Keratinocyte (primary cell): Measurements from ENCODE around the gene SPDYA. TPM values are rescaled to one million over a fixed set of nuclear protein-coding genes. Genes with fewer than 3 reads are reported as not detected.

ENCODE experiments used
- DNase-seq: peaks from one replicate; pipeline ENCODE4 v3.0.0-alpha.2; 2011; ENCODE audit warnings: low read depth, missing footprints, low spot score
- FAIRE-seq: peaks from 2 replicates; lab custom pipeline; 2011; peaks lifted over from hg19 to GRCh38; lab: Jason Lieb, UNC
- H2AFZ ChIP-seq: 2 replicates; pipeline ENCODE4 v1.6.0; 2012; ENCODE audit warnings: low read length, control low read depth, inconsistent platforms; ENCODE audit not compliant: control insufficient read depth
- H3K27ac ChIP-seq: 2 replicates; pipeline ENCODE4 v1.5.1; 2011; ENCODE audit warnings: low read length; ENCODE audit not compliant: control insufficient read depth, insufficient read depth
- H3K27me3 ChIP-seq: 3 replicates; pipeline ENCODE4 v1.6.0; 2011; ENCODE audit warnings: low read length; ENCODE audit not compliant: control insufficient read depth, insufficient read depth; ENCODE audit errors: extremely low read depth
- H3K36me3 ChIP-seq, 2 experiments: 2 replicates in 1 of 2; 3 replicates in 1 of 2; pipeline ENCODE4 v1.5.1; 2011; ENCODE audit warnings: low read length in 2 of 2, mild to moderate bottlenecking in 1 of 2; ENCODE audit not compliant: control insufficient read depth in 2 of 2, insufficient read depth in 2 of 2; ENCODE audit errors: extremely low read depth in 1 of 2
- H3K4me1 ChIP-seq: 3 replicates; pipeline ENCODE4 v1.5.1; 2011; ENCODE audit warnings: low read length; ENCODE audit not compliant: control insufficient read depth, insufficient read depth; ENCODE audit errors: extremely low read depth
- H3K4me2 ChIP-seq: 3 replicates; pipeline ENCODE4 v1.6.0; 2011; ENCODE audit warnings: low read depth, low read length; ENCODE audit not compliant: control insufficient read depth, insufficient read depth; ENCODE audit errors: extremely low read depth
- H3K4me3 ChIP-seq, 3 experiments: fragments of 200-600 bp in 1 of 3; sonication (generic) in 1 of 3; 2 replicates in 2 of 3; 3 replicates in 1 of 3; pipeline ENCODE4 v1.5.1; 2011 to 2016; ENCODE audit warnings: low read length in 3 of 3, mild to moderate bottlenecking in 3 of 3, control low read depth in 2 of 3, inconsistent platforms in 1 of 3, low read depth in 1 of 3, mixed read lengths in 1 of 3, mixed run types in 1 of 3, moderate library complexity in 1 of 3; ENCODE audit not compliant: control insufficient read depth in 2 of 3, insufficient read depth in 2 of 3; ENCODE audit errors: extremely low read depth in 1 of 3
- H3K79me2 ChIP-seq: 2 replicates; pipeline ENCODE4 v1.6.0; 2012; ENCODE audit warnings: low read length; ENCODE audit not compliant: control insufficient read depth, insufficient read depth
- H3K9ac ChIP-seq: 3 replicates; pipeline ENCODE4 v1.6.0; 2011; ENCODE audit warnings: low read length; ENCODE audit not compliant: control insufficient read depth, insufficient read depth; ENCODE audit errors: extremely low read depth
- H3K9me1 ChIP-seq: 3 replicates; pipeline ENCODE4 v1.6.0; 2011; ENCODE audit warnings: low read length; ENCODE audit not compliant: control insufficient read depth, insufficient read depth; ENCODE audit errors: extremely low read depth
- H3K9me3 ChIP-seq: 2 replicates; pipeline ENCODE4 v1.5.1; 2012; ENCODE audit warnings: low read depth, low read length; ENCODE audit not compliant: control insufficient read depth
- H4K20me1 ChIP-seq: 3 replicates; pipeline ENCODE4 v1.6.0; 2011; ENCODE audit warnings: low read length; ENCODE audit not compliant: control insufficient read depth, insufficient read depth; ENCODE audit errors: extremely low read depth
- CTCF ChIP-seq, 3 experiments: IDR thresholded peaks in 1 of 3; conservative IDR thresholded peaks in 1 of 3; optimal IDR thresholded peaks in 1 of 3; 2 replicates in 2 of 3; 3 replicates in 1 of 3; pipeline versions ENCODE3 to v1.5.1; 2011; ENCODE audit warnings: low read length in 3 of 3, mild to moderate bottlenecking in 3 of 3, moderate library complexity in 2 of 3, control low read depth in 1 of 3, inconsistent platforms in 1 of 3; ENCODE audit not compliant: insufficient read depth in 2 of 3; ENCODE audit errors: extremely low read depth in 1 of 3
- EZH2 ChIP-seq: IDR thresholded peaks from one replicate; pipeline ENCODE4 v1.6.1; 2012; ENCODE audit warnings: inconsistent platforms, mild to moderate bottlenecking, low read length, moderate library complexity
- dilution Hi-C: fragments of 300-500 bp; cut with MboI; formaldehyde crosslinking; loops from one replicate; pipeline ENCODE4 v1.7.0; 2020; ENCODE audit warnings: low sequenced_read_pairs; ENCODE audit not compliant: extremely low pct_ligation_motif_present
- polyA plus RNA-seq, 5 experiments: library from polyadenylated mRNA; depleted of rRNA in 3 of 5; stranded (reverse) in 3 of 5; stranded (forward) in 1 of 5; unstranded in 1 of 5; fragments of >200 nt; gene quantifications; 1 replicate in 1 of 5; 2 replicates in 3 of 5; 3 replicates in 1 of 5; pipeline versions ENCODE4 v1.2.1 to v1.2.3, GENCODE V29; 2011 to 2012; ENCODE audit warnings: missing spikeins in 2 of 5, low read depth in 1 of 5, low replicate concordance in 1 of 5

Gene SPDYA
- polyA plus RNA-seq, 1 donor (not counting 4 experiments of a cell fraction or from before 2014, with no cell fraction given): 0.37 TPM

GRCh38 chr2:28828382-28828781, 17.7 kb downstream of the SPDYA start:
- H2AFZ ChIP-seq: no peak overlapping the region
- H4K20me1 ChIP-seq: no peaks in the 10 kb centered on the region
- no peaks in the 10 kb centered on the region for H3K36me3 ChIP-seq
- H3K27ac ChIP-seq: no peak overlapping the region
- no peak for TF ChIP-seq CTCF (optimal IDR thresholded peaks at IDR 0.05 in 1 of 3, IDR thresholded peaks at IDR 0.05 in 1 of 3, conservative IDR thresholded peaks at IDR 0.05 in 1 of 3; ENCODE audit: extremely low read depth in 1 of 3, insufficient read depth in 2 of 3, low read length in 3 of 3)
- TF ChIP-seq EZH2: no peak
- DNase-seq (no peak), FAIRE-seq (no peak)
- no peak overlapping the region for H3K4me2 ChIP-seq
- no peaks in the 10 kb centered on the region for H3K9me1 ChIP-seq
- dilution Hi-C loops: no loop called here
- no peaks in the 10 kb centered on the region for H3K79me2 ChIP-seq
- H3K9me3 ChIP-seq: no peaks in the 10 kb centered on the region
- no peak overlapping the region for H3K9ac ChIP-seq
- H3K27me3 ChIP-seq: no peaks in the 10 kb centered on the region
- no peaks in the 10 kb centered on the region for H3K4me1 ChIP-seq
- H3K4me3 ChIP-seq: no peak overlapping the region

- TF ChIP-seq CTCF (optimal IDR thresholded peaks at IDR 0.05 in 1 of 3, IDR thresholded peaks at IDR 0.05 in 1 of 3, conservative IDR thresholded peaks at IDR 0.05 in 1 of 3; ENCODE audit: extremely low read depth in 1 of 3, insufficient read depth in 2 of 3, low read length in 3 of 3) (no peak), EZH2 (no peak)
- DNase-seq (no peak), FAIRE-seq (no peak)
- dilution Hi-C loops: no loop called here
- no peaks in the 10 kb centered on the region for H3K36me3 ChIP-seq
- H3K9me3 ChIP-seq: no peaks in the 10 kb centered on the region
- H2AFZ ChIP-seq: no peak overlapping the region
- no peaks in the 10 kb centered on the region for H4K20me1 ChIP-seq
- H3K4me1 ChIP-seq: no peaks in the 10 kb centered on the region
- H3K9me1 ChIP-seq: no peaks in the 10 kb centered on the region
- no peaks in the 10 kb centered on the region for H3K79me2 ChIP-seq
- H3K9ac ChIP-seq: no peak overlapping the region
- no peak overlapping the region for H3K27ac ChIP-seq
- no peak overlapping the region for H3K4me3 ChIP-seq
- H3K4me2 ChIP-seq: no peak overlapping the region
- H3K27me3 ChIP-seq: no peaks in the 10 kb centered on the region
Measured at GRCh38 chr2:28833740-28834470, 23.3 kb downstream of the SPDYA start.
